ENCODE results near the gene MTO1.
"Not testable (repeated sequence)": the region's sequence is repeated elsewhere in the genome, so short reads cannot be mapped to it uniquely, and the experiment has no call there.

MTO1 gene

GRCh38 chr6:73525546-73526330 lies 64.2 kb downstream of the MTO1 start:
- DNase-seq (ENCODE audit: low spot score) = no peak

GRCh38 chr6:73528897-73529296 lies 67.4 kb downstream of the MTO1 start:
- DNase-seq (ENCODE audit: low spot score) = no peak

GRCh38 chr6:73532293-73532692 lies 70.8 kb downstream of the MTO1 start:
- no peak for DNase-seq (ENCODE audit: low spot score)

- DNase-seq (ENCODE audit: low spot score) = no peak
Observed at GRCh38 chr6:73534628-73535027, 73.1 kb downstream of the MTO1 start.

GRCh38 chr6:73537677-73538076 lies 76.1 kb downstream of the MTO1 start:
- DNase-seq (ENCODE audit: low spot score) = no peak

- DNase-seq (ENCODE audit: low spot score) = no peak
Observed at GRCh38 chr6:73538116-73538779, 76.7 kb downstream of the MTO1 start.

- DNase-seq (ENCODE audit: low spot score) = not testable (repeated sequence)
Observed at GRCh38 chr6:73542481-73542880, 80.9 kb downstream of the MTO1 start.

GRCh38 chr6:73542891-73543290 lies 81.4 kb downstream of the MTO1 start:
- DNase-seq (ENCODE audit: low spot score) = no peak

GRCh38 chr6:73547036-73547435 lies 85.5 kb downstream of the MTO1 start:
- DNase-seq (ENCODE audit: low spot score) = no peak

GRCh38 chr6:73548458-73549446 lies 87.2 kb downstream of the MTO1 start:
- DNase-seq (ENCODE audit: low spot score) = no peak

- DNase-seq (ENCODE audit: low spot score) = not testable (repeated sequence)
Observed at GRCh38 chr6:73551115-73551514, 89.6 kb downstream of the MTO1 start.

- not testable (repeated sequence) for DNase-seq (ENCODE audit: low spot score)
Observed at GRCh38 chr6:73555380-73555949, 93.9 kb downstream of the MTO1 start.

- DNase-seq (ENCODE audit: low spot score) = no peak
Observed at GRCh38 chr6:73556836-73557235, 95.3 kb downstream of the MTO1 start.

Measured in left forelimb (tissue), 1 donor.